G401.6 (cell line): ENCODE measurements around the gene KLHL22.
A peak's percentile ranks its signal among the peaks of the same experiment; 100 is the strongest.

Source experiments
- FAIRE-seq: peaks from 2 replicates; lab custom pipeline; 2012; peaks lifted over from hg19 to GRCh38; lab: Jason Lieb, UNC

The KLHL22 gene

DNA sequence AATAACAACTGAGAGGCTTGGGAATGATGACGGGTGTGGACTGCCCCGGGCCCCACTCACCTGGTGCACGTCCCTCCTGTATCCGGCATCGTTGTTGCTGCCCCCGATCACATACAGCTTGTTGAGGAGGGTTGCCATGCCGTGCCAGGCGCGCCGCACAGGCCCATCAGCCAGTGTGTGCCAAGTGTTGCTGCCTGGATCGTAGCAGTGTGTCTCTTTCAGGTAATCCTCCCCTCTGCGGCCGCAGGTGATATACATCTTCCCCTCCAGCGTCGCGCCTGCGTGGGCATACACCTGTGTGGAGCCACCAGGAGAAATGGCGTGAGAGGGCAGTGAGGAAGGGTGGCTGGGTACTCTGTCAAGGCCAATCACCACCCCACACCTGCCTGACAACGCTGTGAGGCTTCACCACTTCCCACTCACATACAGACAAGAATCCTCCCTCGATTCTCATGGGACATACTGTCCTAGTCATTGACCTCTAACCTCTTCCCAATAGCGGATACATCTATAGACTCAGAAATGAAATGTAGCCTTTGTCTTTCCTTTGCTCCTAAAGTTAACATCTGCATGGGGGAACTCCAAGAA lies 49.1 kb downstream of the KLHL22 start:
- FAIRE-seq: no peak

DNA sequence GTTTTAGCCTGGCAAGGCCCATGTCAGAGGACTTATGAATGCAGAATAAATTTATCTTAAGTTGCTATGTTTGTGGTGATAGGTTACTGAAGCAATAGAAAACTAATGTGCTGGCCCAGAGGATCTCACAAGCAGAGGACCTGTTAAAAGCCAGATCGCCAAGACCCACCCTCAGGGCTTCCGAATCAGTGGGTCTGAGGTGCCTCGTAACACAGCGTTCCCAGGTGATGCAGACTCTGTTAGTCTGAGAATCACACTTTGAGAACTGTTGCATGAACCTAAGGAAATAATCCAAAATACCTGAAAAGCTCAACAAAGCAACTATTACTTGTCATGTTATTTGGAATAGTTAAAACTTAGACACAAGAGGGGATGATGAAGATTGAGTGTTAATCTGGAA lies 51.3 kb downstream of the KLHL22 start:
- FAIRE-seq: no peak

DNA sequence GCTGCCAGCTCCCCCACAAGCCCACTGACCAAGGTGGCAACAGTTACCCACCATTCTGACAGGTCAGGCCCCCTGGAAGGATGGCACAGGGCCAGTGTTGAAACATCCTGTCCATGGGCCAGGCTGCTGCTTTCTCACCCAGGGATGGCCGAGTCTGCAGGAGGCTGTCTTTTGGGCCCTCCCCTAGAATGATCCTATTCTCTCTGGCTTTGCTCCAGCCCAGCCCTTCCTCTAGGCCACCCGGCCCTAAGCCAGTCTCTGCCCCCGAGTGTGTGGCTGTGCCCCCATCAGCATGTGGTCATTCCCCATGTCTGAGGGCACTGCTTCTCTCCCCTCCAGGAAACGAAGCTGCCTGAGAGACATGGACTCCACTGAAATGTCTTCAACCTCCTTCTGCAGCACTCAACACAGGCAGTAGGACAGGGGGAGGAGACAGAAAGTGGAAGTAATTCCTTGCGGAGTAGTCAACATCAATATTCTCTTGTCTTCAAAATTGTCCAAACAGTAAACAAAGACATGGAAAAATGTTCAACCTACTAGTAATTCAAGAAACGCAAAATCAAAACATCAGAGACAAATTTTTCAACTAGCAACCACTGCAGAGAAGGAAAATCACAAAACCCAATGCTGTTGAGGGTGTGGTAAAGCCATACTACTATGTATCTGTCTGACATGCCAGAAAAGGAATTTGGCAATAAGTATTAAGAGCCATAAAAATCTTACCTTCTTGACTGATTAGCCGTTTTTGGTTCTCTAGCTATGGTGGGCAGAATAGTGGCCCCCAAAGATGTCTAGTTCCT lies 52.9 kb downstream of the KLHL22 start:
- peak; percentile 21 for FAIRE-seq

DNA sequence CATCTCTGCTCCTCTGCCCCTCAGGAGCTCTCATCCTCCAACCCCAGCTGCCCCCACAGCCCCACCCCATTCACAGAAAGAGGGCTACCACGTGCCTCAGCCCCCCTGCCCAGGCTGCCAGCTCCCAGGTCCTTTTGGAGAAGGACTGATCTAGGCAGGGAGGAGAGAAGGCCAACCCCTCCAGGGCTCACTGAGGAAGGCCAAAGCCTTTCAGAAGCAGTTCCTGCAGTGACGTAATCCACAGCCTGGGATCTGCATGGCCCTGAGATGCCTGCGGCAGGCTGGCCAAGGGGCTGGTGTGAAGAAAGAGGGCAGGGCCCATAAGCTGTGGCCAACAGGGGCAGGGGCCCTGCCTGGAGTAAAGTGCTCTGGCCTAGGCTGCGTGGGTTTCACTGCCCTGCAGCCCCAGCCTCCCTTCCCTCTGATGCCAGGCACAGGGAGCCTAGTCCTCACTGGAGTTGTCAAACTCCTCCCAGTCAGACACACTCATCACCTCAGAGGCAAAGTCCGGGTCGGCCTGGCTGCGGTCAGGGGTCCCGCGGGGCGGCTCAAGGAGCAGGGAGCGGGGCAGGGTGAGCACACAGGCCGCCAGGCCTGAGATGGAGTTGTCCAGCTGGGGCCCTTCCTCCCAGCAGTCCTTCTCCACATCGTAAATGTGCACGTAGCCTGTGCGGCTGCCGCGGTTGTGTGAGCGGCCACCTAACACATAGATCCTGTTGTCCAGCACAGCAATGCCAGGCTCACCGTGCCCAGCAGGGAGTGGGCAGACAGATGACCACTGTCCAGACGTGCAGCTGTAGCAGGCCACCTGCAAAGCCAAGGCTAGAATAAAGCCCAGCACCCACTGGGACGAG lies 53.7 kb downstream of the KLHL22 start:
- no peak for FAIRE-seq

DNA sequence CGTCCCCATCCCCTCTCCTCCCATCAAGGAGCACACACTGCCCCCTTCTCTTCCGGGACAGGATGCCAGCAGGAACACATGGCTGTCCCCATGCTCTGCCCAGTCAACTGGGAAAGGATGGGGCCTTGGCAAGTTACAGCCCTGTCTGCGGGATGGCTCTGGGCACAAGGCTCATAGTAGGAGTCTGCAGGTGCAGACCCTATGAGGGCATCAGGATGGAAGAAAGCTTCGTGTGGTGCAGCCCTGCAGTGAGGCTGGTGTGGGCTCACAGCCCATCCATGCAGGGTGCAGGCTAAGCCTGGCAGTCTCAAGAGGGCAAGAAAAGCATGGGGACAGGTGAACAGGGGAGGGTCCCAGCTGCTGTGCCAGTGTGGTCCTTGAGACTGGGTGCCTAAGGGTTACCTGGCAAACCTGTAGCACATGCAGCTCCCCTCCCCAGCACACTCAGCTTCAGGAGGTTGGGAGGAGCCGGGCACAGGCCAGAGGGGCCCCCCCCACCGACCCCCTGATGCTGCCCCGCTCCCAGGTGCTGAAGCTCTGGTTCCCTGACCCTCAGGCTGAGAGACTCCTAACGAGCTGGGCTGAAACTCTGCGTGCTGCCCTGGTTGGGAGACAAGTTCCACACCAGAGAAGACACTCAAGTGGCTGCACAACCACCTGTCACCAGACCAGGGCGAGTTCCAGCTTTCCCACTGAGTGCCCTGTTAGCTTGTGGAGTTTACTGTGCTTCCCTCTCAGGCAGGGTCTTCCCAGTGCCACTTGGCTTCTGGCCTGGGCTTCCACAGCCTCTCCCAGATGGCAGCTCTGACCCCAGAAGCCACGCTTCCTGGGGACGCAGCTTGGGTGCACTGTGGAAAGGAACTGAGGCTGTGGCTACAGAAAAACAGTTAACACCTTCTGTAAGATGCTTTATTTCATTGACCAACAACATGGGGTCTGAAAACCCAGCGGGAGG lies 54.7 kb downstream of the KLHL22 start:
- no peak for FAIRE-seq

DNA sequence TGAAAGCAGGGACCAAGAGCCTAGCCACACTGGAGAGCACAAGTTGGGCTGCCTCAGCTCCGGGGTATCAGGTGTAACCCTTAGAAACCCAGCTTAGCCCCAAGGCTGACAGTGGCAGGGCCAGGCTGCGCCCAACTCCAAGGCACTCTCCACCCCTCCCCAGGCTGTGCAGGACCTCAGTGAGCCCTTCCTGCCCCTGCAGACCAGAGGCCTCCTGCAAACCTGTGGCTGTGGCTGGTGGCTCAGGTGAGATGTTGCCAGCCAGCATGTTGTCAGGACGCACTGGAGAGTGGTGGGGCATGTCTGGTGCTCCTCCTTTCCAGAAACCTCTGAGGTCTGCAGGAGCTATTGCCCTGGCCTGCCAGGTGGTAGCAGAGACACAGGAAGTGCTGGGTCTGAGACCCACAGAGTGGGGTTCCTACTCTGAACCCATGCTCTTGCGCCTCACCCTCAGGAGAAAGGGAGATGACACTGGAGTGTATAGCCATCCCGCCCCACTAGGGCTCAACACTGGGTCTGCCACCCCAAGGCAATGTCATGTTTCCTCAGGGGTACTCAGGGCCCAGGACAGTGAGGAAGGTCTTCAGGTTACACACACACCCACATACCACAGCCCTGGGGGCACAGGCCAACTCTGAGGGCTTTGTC lies 55.5 kb downstream of the KLHL22 start:
- no peak for FAIRE-seq

DNA sequence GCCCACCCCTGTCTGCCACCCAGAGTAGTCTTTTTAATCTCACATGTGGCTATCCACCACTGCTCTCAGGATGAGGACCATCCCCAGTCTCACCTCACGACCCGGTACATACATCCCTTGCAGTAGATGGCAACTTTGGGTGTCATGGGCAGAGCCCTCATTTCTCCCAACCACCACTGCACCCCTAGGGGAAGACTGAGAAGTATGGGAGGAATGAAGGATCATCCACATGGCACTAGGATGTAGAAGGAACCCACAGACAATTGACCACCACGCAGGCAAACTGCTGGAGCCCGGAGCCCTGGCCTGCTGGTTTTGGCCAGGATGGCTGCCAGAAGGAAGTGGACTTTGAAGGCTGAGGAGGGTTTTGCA lies 56.1 kb downstream of the KLHL22 start:
- FAIRE-seq: no peak

DNA sequence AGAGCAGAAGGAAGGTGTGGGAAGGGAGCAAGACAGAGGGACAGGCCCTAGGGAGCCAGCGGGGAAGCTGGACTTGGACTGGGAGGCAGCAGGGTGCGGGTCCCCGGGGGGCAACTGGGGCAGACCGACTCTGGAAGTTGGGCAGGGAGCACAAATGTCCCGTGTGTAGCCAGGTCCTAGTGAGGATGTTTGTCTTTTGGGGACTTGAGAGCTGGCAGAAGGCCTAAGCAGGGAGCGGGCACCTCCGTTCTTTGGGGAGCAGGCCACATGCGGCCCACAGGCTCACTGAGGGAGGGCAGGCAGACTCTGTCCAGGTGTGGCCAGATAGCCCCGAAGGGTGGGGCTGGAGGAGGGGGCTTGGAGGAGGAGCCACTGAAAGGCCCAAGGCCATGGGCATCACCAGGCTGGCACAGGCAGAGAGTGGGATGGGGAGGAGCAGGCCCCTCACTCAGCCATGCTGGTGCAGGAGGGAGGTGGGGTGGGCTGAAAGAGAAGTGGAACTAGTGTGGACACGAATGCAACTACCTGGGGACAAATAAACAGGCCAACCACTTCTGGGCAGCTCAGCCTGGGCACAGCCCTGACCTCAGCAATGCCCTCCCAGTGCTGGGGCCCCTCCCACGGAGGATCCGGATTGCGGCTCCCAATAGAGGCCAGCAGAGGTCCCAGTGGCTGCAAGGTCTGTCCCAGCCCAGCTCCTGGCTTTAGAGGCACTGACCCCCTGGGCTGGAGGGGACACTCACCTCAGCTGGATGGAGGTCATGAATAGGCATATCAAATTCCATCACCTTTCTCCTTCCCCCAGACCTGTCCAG lies 56.7 kb downstream of the KLHL22 start:
- FAIRE-seq: no peak

DNA sequence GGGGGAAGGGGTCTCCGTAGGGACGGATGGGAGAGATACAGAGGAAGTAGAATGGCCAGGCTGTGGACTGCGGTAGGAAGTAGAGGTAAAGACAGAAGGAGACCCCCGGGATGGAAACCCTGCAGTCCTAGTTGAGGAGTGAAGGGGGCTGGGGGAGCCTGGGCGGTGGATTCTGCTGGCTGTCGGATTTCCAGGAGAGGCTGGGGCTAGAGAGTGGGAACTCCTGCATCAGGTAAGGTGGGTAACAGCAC lies 57.2 kb downstream of the KLHL22 start:
- no peak for FAIRE-seq

DNA sequence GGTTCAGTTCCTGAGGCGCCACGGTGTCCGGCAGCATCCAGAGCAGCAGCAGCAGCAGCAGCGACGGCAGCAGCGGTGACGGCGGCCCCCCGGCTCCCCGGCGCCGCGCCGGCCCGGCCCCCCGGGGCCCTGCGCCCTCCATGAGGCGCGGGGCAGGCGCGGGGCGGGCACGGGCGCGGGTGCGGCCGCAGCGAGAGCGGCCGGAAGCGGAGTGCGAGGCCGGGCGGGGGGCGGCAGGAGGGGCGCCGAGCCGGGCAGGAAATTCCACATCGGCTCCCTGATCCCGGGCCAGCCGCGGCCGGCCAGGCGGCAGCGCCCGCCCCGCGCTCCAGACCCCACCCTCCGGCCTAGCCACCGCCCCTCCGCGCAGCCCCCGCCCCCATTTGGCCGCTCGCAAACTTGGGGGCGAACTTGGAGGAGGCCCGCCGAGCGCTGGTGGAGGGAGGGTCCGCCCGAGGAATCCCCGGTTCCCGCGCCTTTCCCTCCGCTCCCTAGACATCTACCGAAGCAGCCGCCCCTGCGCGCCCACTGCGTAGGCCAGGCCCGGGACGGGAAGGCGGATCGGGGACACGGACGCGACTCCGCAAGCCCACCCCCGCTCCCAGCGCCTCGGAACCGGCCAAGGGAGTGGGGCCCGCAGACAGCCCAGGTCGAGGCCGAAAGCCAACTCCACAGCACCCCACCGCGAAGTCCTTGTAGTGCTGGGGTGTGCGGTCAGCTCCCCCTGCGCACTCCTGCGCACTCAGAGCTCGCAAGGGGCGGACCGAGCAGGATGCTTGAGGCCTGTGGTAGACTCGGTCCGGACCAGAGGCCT lies 57.8 kb downstream of the KLHL22 start, which contains the start of gene SCARF2:
Gene SCARF2 (minus strand): TSS at position 213 of the 814 bp plus-strand sequence. CDS start 71 bp downstream, at position 142.
- FAIRE-seq: no peak

DNA sequence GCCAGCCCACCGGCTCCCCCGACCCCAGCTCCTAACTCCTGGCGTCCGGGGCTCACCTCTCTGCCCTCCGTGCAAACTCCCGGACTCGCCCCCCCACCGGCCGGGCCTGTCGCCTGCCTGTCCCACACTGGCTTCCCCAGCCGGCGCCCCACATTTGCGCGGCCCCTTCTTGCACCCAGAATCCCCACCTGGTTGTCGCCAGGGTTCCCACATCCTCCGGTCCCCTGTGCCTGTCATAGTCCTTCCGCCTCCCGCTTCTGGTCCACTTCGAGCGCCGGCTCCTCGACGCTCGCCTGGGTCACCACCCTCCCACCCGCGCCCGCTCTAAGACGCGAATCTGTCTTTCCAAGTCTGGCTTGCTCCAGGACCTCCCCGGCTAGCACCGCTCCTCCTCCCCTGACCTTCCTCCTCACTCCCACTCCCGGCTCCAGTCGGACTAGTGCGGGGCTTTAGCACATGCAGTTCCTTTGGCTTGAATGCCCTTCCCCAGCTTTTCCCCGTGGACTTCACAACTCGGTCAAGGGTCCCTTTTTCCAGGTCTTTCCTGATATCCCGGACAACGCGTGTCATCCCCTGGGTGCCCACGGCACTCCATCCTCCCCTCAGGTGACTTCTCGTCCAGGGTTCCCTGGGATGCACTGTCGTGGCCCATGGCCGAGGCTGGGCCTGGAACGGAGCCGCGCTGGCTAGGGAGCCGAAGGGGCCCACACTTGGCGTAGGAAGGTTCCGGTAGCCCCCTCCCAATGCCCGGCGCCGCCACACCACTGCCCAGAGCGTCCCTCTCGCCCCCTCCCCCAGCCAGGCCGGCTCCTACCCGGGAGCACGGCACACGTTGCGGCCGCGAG lies 58.6 kb downstream of the KLHL22 start:
- no peak for FAIRE-seq

DNA sequence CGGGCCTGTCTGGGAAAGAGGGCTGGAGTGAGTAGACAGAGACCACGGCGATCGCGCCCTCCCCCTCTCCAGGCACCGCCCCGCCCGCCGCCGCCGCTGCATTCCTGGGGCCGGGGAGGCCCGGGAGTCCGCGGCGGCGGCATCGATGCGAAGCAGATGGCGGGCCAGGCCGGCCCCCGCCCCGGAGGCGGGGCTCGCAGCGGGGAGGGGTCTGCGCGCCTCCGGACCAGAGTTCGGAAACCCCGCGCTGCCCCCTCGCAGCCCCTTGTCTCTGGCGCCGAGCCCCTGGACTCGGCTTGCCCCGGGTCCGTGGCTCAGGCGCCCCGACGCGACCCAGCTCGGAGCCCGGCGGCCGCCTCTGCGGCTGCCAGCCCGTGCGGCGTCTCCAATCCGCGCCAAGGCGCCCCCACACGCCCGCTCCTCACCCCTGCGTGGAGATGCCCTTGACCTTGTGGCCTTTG lies 59.3 kb downstream of the KLHL22 start:
- FAIRE-seq: no peak

DNA sequence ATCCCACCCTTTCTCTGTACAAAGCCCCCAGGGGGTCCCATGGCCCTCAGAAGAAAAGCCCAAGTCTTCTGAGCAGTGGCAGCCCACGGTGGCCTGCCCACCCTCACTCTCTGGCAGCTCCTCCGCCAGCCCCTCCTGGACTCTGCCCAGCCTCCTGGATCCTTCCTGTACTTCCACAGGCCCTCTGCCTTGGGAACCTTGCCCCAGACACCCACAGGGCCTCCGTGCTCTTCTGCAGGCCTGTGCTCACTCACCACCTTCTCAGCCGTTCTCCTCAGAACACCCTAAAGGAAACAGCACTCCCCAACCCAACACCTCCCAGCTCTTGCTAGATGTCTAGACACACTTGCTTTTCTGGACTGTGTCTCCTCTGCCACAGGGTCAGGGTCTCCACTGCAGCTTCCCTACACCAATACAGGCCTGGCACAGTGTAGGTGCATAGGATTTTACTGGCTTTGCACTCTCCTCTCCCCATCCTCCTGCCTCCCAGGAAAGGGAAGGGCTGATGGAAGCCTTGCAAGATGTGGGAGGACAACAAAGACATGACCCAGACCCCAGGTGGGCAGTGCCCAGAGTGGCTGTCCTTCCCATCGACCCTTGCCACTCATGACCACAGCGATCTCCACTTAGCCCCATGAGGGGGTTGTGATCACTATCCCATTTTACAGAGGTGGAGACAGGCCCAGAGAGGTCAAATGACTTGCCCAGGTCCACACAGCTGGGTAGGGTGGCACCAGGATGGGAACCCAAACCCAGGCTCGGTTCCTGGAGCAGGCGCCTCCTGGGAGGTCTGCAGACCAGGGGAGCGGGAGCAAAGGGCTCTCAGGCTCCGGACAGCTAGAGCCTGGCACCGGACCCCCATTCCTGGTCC lies 59.9 kb downstream of the KLHL22 start:
- no peak for FAIRE-seq

DNA sequence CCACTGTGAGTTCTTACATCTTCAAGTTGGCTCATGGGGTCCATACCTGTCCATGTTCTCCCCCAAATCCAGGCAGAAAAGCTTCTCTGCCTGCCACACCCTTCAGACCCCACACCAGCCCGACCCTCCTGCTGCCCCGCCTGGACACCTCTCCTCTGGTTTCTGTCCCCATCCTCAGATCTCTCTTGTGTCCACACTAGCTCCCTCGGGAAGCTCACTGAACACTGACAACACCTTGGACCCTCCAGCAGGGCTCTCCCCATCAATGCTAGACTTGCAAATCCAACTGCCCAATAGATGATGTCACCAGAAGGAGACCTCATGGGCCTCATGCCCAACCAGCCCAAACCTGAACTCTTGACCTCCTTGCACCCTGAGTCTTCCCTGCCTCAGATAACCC lies 60.8 kb downstream of the KLHL22 start:
- FAIRE-seq: no peak

DNA sequence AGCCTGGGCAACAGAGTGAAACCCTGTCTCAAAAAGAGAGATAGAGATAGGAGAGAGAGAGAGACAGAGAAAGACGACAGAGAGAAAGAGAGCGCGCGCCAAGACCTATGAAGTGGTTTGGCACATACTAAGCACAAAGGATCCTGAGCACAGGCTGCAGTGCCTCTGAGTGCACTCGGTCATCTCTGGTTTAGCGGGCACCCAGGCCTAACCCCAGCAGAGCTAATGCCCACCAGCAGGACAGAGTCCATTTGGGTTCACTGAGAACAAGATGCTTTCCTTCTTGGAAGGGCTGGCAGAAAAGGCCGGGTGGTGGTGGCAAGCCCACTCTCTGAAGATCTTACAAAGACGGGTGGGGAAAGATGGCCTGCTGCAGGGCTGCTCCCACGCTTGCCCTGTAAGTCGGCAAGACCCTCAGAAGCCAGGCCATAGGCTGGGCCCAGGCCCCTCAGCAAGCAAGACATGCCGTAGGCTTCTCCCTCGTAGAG lies 61.3 kb downstream of the KLHL22 start:
- no peak for FAIRE-seq

DNA sequence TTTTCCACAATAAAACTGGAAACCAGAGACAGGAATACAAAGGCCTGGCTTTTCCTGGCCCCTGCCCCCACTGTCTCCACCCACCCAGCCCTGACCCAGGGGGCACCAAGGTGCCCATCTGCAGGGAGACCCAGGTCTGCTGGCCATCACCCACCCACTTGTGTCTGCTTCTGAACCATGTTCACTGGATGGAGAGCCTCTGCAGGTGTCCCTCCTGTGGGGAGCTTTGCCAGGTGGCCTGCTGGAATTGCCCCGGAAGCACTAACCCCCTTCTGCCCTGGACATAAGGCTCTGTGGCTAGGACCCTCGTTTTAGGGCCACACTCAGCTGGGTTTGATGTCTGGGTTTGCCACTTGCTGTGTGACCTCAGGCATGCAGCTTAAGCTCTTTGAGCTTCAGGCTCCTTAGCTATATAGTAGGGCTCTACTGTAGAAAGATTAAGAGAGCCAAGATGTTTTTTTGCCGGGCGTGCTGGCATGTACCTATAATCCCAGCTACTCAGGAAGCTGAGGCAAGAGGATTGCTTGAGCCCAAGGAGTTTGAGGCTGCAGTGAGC lies 61.8 kb downstream of the KLHL22 start:
- FAIRE-seq: no peak

DNA sequence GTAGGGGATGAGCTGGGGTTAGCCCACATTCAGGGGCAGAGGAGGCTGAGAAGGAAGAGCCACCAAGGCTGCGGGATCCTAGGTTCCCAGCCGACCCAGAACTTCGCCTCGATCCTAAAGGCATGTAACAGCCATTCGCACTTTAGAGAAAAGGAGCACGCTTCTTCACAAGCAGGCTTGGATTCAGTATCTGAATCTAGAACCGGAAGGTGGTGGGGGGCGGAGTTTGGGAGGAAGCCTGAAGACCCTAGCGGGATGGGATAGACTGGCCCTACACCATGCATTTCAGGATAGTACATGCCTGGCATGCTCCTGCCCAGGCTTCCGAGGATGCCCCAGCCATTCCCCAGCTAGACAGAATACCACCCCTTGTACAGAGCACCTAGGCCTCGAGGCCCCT lies 62.4 kb downstream of the KLHL22 start:
- no peak for FAIRE-seq
